ENCODE measurements around the gene FOXO4.

FOXO4 gene

GRCh38 chrX:71147496-71148277 lies 52.0 kb downstream of the FOXO4 start:
- no peak for DNase-seq

- DNase-seq: no peak
These were observed 52.6 kb downstream of the FOXO4 start for GRCh38 chrX:71148278-71148663.

- DNase-seq: no peak
These were observed 55.7 kb downstream of the FOXO4 start for GRCh38 chrX:71151366-71151765.

Measured in CD4-positive, alpha-beta T cell treated with Interleukin-4 for 4 hours (primary cell).